Epithelial cell of proximal tubule (primary cell): ENCODE measurements around the gene MIS18A. TPM values are rescaled to one million over a fixed set of nuclear protein-coding genes. Genes with fewer than 3 reads are reported as not detected.

ENCODE experiments used
- DNase-seq: peaks from one replicate; pipeline ENCODE4 v3.0.0-alpha.2; 2011; ENCODE audit warnings: low read depth
- H3K4me3 ChIP-seq: 2 replicates; pipeline ENCODE4 v1.5.1; 2011; ENCODE audit warnings: low read depth, mild to moderate bottlenecking, low read length
- total RNA-seq: library from RNA; depleted of rRNA; stranded (reverse); fragments of >200 nt; gene quantifications from 2 replicates; pipeline ENCODE4 v1.2.3, GENCODE V29; 2015
- TF ChIP-seq, protein P1 (sequence below): conservative IDR thresholded peaks from 2 replicates; pipeline ENCODE4 v1.5.1; 2012; ENCODE audit warnings: low read depth, mild to moderate bottlenecking, low read length

The MIS18A gene
- total RNA-seq, 1 donor from 2014 or later = 31.4 TPM

- no peak within 1 kb of the TSS for H3K4me3 ChIP-seq
- DNase-seq = no peak
- TF ChIP-seq, protein P1, sequence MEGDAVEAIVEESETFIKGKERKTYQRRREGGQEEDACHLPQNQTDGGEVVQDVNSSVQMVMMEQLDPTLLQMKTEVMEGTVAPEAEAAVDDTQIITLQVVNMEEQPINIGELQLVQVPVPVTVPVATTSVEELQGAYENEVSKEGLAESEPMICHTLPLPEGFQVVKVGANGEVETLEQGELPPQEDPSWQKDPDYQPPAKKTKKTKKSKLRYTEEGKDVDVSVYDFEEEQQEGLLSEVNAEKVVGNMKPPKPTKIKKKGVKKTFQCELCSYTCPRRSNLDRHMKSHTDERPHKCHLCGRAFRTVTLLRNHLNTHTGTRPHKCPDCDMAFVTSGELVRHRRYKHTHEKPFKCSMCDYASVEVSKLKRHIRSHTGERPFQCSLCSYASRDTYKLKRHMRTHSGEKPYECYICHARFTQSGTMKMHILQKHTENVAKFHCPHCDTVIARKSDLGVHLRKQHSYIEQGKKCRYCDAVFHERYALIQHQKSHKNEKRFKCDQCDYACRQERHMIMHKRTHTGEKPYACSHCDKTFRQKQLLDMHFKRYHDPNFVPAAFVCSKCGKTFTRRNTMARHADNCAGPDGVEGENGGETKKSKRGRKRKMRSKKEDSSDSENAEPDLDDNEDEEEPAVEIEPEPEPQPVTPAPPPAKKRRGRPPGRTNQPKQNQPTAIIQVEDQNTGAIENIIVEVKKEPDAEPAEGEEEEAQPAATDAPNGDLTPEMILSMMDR = no peak
Measured at GRCh38 chr21:32298658-32299081, 19.8 kb upstream of the MIS18A start, which contains the start of gene MRAP. Gene MRAP (plus strand): TSS chr21:32298855. CDS start chr21:32298972, 117 bp downstream.

GRCh38 chr21:32298148-32298559 is 19.3 kb upstream of the MIS18A start:
- TF ChIP-seq, protein P1 = no peak
- DNase-seq = no peak
- H3K4me3 ChIP-seq = no peak overlapping the region

GRCh38 chr21:32297449-32297848 is 18.6 kb upstream of the MIS18A start:
- TF ChIP-seq, protein P1 = no peak
- DNase-seq = no peak
- H3K4me3 ChIP-seq = no peak overlapping the region

DNA sequence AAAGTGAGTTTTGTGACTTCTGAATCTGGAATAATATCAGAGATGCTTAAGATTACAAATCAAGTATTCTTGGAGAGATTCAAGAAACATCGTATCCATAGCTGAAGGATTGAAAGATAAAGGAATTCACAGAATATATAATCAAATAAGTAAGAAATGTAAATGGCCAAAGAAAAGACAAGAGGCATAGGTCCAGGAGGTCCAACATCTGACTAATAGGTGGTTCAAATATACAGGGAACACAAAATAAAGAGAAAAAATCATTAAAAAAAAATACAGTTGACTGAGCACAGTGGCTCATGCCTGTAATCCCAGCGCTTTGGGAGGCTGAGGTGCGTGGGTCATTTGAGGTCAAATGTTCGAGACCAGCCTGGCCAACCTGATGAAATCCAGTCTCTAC is 6.6 kb upstream of the MIS18A start:
- H3K4me3 ChIP-seq = no peak overlapping the region
- DNase-seq = no peak
- TF ChIP-seq, protein P1 = no peak

DNA sequence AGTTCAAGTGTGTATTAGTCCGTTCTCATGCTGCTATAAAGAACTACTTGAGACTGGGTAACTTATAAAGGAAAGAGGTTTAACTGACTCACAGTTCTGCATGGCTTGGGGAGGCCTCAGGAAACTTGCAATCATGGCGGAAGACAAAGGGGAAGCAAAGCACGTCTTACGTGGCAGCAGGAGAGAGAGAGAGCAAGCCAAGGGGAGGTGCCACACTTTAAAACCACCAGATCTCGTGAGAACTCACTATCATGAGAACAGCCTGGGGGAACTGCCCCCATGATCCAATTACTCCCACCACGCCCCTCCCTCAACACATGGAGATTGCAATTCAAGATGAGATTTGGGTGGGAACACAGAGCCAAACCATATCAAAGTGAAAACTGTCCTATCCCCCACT is 4.1 kb upstream of the MIS18A start:
- TF ChIP-seq, protein P1 = no peak

DNA sequence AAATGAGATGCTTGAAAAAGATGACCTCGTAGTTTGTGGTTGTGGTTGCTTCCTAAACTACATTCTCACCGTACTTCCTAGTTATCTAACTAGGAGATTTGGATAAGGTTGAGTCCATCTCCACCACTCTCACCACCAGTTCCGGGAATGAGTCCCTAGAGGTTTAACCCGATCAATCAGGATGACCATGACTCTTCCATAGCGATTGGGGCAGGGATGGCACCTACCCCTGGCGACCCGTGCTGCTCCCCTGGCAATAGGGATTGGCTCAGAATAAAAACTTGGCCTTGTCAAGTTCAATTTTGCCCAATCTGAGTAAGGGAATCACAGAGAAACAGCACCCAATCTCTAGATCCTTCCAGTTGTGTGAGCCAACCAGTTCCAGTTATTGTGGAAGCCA is 2.7 kb upstream of the MIS18A start:
- TF ChIP-seq, protein P1 = no peak
- no peak overlapping the region for H3K4me3 ChIP-seq
- DNase-seq = no peak

More for the DNA sequence above, 4.1 kb upstream of the MIS18A start:
- no peak overlapping the region for H3K4me3 ChIP-seq
- no peak for DNase-seq

DNA sequence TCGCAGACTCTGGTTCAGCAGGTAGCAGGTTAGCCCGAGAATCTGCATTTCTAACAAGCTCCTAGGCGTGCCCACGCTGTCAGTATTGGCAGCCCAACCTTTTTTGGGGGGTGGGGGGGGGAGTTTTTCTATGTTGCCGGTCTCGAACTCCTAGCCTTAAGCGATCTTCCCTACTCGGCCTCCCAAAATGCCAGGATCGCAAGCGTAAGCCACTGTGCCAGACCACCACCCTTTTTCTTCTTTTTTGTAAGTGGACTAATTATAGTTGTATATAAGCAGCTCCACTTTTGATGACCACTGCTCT is 480 bp upstream of the MIS18A start:
- TF ChIP-seq, protein P1 = no peak
- H3K4me3 ChIP-seq = peak overlapping the region; percentile 71
- DNase-seq = no peak
